Activated CD4-positive, alpha-beta T cell treated with anti-CD3 and anti-CD28 coated beads, Interleukin-10, Interleukin-2, amounts not matched to agents 100 ng/mL and 50 ng/mL, durations not matched to agents 16 hours and 8 hours (primary cell): ENCODE results near the gene NEUROG1.

Experiments used
- DNase-seq: peaks from one replicate; pipeline ENCODE4 v3.0.0-alpha.2; 2020

The NEUROG1 gene

GRCh38 chr5:135491552-135492318 is 44.0 kb downstream of the NEUROG1 start:
- DNase-seq, result no peak

- no peak for DNase-seq
Measured at GRCh38 chr5:135491038-135491551, 44.7 kb downstream of the NEUROG1 start.

- no peak for DNase-seq
Measured at GRCh38 chr5:135490245-135491037, 45.3 kb downstream of the NEUROG1 start.

GRCh38 chr5:135489466-135490244 is 46.1 kb downstream of the NEUROG1 start:
- no peak for DNase-seq

GRCh38 chr5:135488727-135489465 is 46.9 kb downstream of the NEUROG1 start:
- no peak for DNase-seq

- DNase-seq, result no peak
Measured at GRCh38 chr5:135487839-135488514, 47.8 kb downstream of the NEUROG1 start.

- DNase-seq, result no peak
Measured at GRCh38 chr5:135487037-135487395, 48.7 kb downstream of the NEUROG1 start.

- DNase-seq, result no peak
Measured at GRCh38 chr5:135486131-135487036, 49.4 kb downstream of the NEUROG1 start.

GRCh38 chr5:135484674-135485086 is 51.1 kb downstream of the NEUROG1 start:
- DNase-seq, result no peak
